Ishikawa (cell line): ENCODE measurements around the gene CTSW.

ENCODE experiments used
- CEBPB ChIP-seq: IDR thresholded peaks from 2 replicates; pipeline ENCODE4 v1.6.1; 2012
- CREB1 ChIP-seq: IDR thresholded peaks from 2 replicates; pipeline ENCODE4 v1.6.1; 2012; ENCODE audit warnings: low read depth
- EP300 ChIP-seq: IDR thresholded peaks from 2 replicates; pipeline ENCODE4 v1.6.1; 2012; ENCODE audit warnings: borderline replicate concordance
- FOXM1 ChIP-seq: IDR thresholded peaks from 2 replicates; pipeline ENCODE4 v1.6.1; 2012; ENCODE audit warnings: low read depth, borderline replicate concordance
- NFIC ChIP-seq: IDR thresholded peaks from 2 replicates; pipeline ENCODE4 v1.6.1; 2012
- REST ChIP-seq: IDR thresholded peaks from 2 replicates; pipeline ENCODE4 v1.6.1; 2012; ENCODE audit warnings: low read depth, mild to moderate bottlenecking
- TAF1 ChIP-seq: IDR thresholded peaks from 2 replicates; pipeline ENCODE4 v1.6.1; 2012; ENCODE audit warnings: low read depth, mild to moderate bottlenecking
- TCF12 ChIP-seq: IDR thresholded peaks from 2 replicates; pipeline ENCODE4 v1.6.1; 2012; ENCODE audit warnings: low read depth
- TEAD4 ChIP-seq: IDR thresholded peaks from 2 replicates; pipeline ENCODE4 v1.6.1; 2012
- YY1 ChIP-seq: IDR thresholded peaks from 2 replicates; pipeline ENCODE4 v1.6.1; 2012; ENCODE audit warnings: low read depth
- ZBTB7A ChIP-seq: IDR thresholded peaks from 2 replicates; pipeline ENCODE4 v1.6.1; 2012; ENCODE audit warnings: low read depth
- TF ChIP-seq, protein P1 (sequence below): IDR thresholded peaks from 2 replicates; pipeline ENCODE4 v1.6.1; 2012
- TF ChIP-seq, protein P2 (sequence below): IDR thresholded peaks from 2 replicates; pipeline ENCODE4 v1.6.1; 2012

- TF ChIP-seq, protein P1, sequence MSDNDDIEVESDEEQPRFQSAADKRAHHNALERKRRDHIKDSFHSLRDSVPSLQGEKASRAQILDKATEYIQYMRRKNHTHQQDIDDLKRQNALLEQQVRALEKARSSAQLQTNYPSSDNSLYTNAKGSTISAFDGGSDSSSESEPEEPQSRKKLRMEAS: no peak
- TF ChIP-seq REST (no peak), EP300 (no peak), TAF1 (no peak), TCF12 (no peak), TEAD4 (no peak), YY1 (no peak), NFIC (no peak), CEBPB (no peak), FOXM1 (no peak), CREB1 (no peak), ZBTB7A (no peak)
- TF ChIP-seq, protein P2, sequence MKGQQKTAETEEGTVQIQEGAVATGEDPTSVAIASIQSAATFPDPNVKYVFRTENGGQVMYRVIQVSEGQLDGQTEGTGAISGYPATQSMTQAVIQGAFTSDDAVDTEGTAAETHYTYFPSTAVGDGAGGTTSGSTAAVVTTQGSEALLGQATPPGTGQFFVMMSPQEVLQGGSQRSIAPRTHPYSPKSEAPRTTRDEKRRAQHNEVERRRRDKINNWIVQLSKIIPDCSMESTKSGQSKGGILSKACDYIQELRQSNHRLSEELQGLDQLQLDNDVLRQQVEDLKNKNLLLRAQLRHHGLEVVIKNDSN: no peak
Measured at GRCh38 chr11:65925397-65925796, 45.8 kb downstream of the CTSW start.
